ENCODE results near the gene FAM200B.
A peak's percentile ranks its signal among the peaks of the same experiment; 100 is the strongest.

Gene FAM200B

GRCh38 chr4:15711762-15712161 is 30.1 kb downstream of the FAM200B start:
- DNase-seq (ENCODE audit: low spot score in 2 of 2) (no peak), ATAC-seq (replicated peaks; ENCODE audit: extremely low read depth, poor library complexity, severe bottlenecking) (no peak)
- no peaks in the 10 kb centered on the region for H3K9me3 Mint-ChIP-seq
- H3K4me1 Mint-ChIP-seq, result no peaks in the 10 kb centered on the region
- no peak overlapping the region for H3K4me3 Mint-ChIP-seq
- H3K36me3 Mint-ChIP-seq (ENCODE audit: insufficient read depth), result no peaks in the 10 kb centered on the region
- H3K27ac Mint-ChIP-seq (ENCODE audit: low read depth), result no peak overlapping the region
- peaks cover 2% of the 10 kb centered on the region for H3K27me3 Mint-ChIP-seq

DNA sequence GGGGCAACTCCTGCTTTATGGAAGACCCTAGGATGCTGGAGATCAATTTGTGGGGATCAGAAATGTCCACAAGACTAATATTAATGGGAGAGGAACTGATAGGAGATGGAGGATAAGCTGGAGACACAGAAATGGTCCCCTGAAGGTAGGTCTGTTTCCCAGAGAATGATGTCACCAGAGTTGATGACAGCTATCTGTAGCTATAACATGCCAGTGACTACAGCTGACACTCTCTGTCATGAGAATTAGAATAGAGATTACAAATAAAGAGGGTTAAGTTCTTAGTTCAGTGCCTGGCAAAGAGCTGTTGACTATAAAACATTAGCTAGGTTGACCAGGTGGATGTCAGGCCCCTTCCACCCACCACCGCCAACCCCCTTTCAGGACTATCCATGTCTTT is 30.6 kb downstream of the FAM200B start:
- Mint-ChIP-seq H3K4me1 (no peaks in the 10 kb centered on the region), H3K36me3 (ENCODE audit: insufficient read depth) (no peaks in the 10 kb centered on the region), H3K4me3 (no peak overlapping the region), H3K9me3 (no peaks in the 10 kb centered on the region), H3K27ac (ENCODE audit: low read depth) (no peak overlapping the region), H3K27me3 (peaks cover 6% of the 10 kb centered on the region)
- DNase-seq (ENCODE audit: low spot score in 2 of 2) (no peak), ATAC-seq (replicated peaks; ENCODE audit: extremely low read depth, poor library complexity, severe bottlenecking) (no peak)

DNA sequence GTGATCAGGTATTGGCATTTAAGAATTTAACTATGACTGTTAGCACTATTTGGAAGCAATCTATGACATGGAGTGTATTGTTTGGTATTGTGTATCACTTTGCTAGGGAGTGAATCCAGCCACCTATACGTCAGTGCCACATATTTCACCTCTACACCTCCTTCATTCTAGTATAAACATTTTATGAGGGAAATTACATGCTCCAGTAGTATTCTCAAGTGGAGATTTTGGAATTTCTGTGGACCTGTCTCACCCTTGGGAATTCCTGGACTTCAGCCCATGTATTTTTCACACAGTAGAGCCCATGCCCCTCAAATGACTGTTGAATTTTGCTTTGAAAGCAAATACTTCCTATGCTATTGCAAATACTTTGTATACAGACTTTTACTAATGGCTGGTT is 32.5 kb downstream of the FAM200B start:
- H3K9me3 Mint-ChIP-seq, result no peaks in the 10 kb centered on the region
- H3K27ac Mint-ChIP-seq (ENCODE audit: low read depth), result no peak overlapping the region
- ATAC-seq (replicated peaks; ENCODE audit: extremely low read depth, poor library complexity, severe bottlenecking) (no peak), DNase-seq (ENCODE audit: low spot score in 2 of 2) (no peak)
- H3K4me1 Mint-ChIP-seq, result no peaks in the 10 kb centered on the region
- no peak overlapping the region for H3K4me3 Mint-ChIP-seq
- no peaks in the 10 kb centered on the region for H3K36me3 Mint-ChIP-seq (ENCODE audit: insufficient read depth)
- H3K27me3 Mint-ChIP-seq, result peaks cover 9% of the 10 kb centered on the region

DNA sequence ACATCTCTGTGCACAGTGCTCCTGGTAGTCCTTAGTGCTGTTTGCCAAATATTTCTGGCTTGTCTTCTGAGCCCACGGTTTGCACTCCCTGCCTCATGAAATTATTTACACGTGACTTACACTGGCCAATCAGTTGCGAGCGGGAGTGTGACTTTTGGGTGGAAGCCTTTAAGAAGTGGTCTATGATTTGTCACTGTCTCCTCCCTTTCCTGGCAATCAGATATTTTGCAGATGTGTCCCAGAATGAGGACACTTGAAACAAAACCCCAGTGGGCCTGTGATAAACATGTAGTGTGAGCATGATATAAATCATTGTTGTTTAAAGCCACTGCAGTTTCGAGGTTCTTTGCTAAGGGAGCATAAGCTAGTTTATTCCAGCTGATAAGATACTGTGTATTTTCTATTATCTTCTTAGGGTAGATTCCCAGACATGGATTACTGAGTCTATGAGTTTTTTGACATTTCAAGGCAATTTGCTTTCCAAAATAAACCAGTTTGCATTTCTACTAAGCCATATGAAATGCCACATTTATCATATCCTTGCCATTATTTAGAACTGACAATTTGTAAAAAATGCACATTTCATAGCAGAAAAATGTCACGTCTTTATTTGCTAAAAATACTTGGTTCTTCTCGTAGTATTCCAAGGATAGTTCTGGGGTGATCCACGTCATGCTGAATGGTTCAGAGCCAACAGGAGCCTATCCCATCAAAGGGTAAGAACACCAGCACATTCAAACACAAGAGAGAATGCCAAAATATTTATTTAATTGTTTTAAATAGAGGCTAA is 33.2 kb downstream of the FAM200B start:
- H3K9me3 Mint-ChIP-seq, result no peaks in the 10 kb centered on the region
- H3K36me3 Mint-ChIP-seq (ENCODE audit: insufficient read depth), result no peaks in the 10 kb centered on the region
- no peak overlapping the region for H3K4me3 Mint-ChIP-seq
- H3K27ac Mint-ChIP-seq (ENCODE audit: low read depth), result no peak overlapping the region
- no peaks in the 10 kb centered on the region for H3K4me1 Mint-ChIP-seq
- ATAC-seq (replicated peaks; ENCODE audit: extremely low read depth, poor library complexity, severe bottlenecking) (no peak), DNase-seq (ENCODE audit: low spot score in 2 of 2) (no peak)
- H3K27me3 Mint-ChIP-seq, result peaks cover 9% of the 10 kb centered on the region

- H3K36me3 Mint-ChIP-seq (ENCODE audit: insufficient read depth), result no peaks in the 10 kb centered on the region
- ATAC-seq (replicated peaks; ENCODE audit: extremely low read depth, poor library complexity, severe bottlenecking) (no peak), DNase-seq (ENCODE audit: low spot score in 2 of 2) (no peak)
- no peaks in the 10 kb centered on the region for H3K9me3 Mint-ChIP-seq
- H3K27ac Mint-ChIP-seq (ENCODE audit: low read depth), result no peak overlapping the region
- H3K4me3 Mint-ChIP-seq, result no peak overlapping the region
- no peaks in the 10 kb centered on the region for H3K4me1 Mint-ChIP-seq
- peaks cover 9% of the 10 kb centered on the region for H3K27me3 Mint-ChIP-seq
These were observed 34.5 kb downstream of the FAM200B start for GRCh38 chr4:15716115-15716514.

- H3K27me3 Mint-ChIP-seq, result peaks cover 9% of the 10 kb centered on the region
- H3K27ac Mint-ChIP-seq (ENCODE audit: low read depth), result no peak overlapping the region
- no peak overlapping the region for H3K4me3 Mint-ChIP-seq
- no peaks in the 10 kb centered on the region for H3K9me3 Mint-ChIP-seq
- no peak for ATAC-seq (replicated peaks; ENCODE audit: extremely low read depth, poor library complexity, severe bottlenecking)
- no peak for DNase-seq (ENCODE audit: low spot score in 2 of 2)
- no peaks in the 10 kb centered on the region for H3K36me3 Mint-ChIP-seq (ENCODE audit: insufficient read depth)
- no peaks in the 10 kb centered on the region for H3K4me1 Mint-ChIP-seq
These were observed 35.5 kb downstream of the FAM200B start for GRCh38 chr4:15717086-15717485.

DNA sequence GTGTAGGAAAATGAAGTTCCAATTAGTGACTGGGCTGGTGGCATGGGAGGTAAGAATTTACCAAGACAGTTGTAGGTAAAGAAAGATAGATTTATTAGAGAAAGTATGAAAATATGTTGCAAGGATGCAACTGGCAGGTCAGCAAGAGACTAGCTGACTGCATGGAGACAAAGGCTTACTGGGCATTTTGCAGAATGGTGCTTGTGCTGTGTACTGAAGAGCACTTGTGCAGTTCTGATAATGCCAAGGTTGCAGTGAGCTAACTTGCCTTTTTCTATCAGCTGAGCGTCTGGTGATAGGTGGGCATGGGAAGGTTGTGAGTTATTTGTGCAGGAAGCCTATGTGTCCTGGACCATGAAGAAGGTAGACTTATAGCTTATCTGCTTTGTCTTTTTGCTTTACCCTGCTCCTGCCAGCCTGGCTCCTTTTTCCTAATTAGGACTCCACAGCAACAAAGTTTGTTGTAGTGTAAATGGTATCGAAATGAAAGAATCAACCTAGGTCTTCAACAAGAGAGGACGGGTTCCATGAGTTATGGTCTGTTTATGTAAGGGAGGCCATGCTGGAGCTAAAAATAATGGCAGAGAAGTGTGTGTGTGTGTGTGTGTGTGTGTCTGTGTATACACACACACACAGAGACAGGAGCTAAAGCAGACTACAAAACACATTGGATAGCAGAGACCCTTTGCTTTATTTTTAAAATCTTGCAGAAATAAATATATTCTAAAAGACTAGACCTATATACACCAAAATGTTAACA is 36.2 kb downstream of the FAM200B start:
- H3K9me3 Mint-ChIP-seq, result no peaks in the 10 kb centered on the region
- H3K4me1 Mint-ChIP-seq, result no peaks in the 10 kb centered on the region
- no peak overlapping the region for H3K4me3 Mint-ChIP-seq
- no peak for DNase-seq (ENCODE audit: low spot score in 2 of 2)
- no peaks in the 10 kb centered on the region for H3K36me3 Mint-ChIP-seq (ENCODE audit: insufficient read depth)
- H3K27me3 Mint-ChIP-seq, result peaks cover 9% of the 10 kb centered on the region
- no peak overlapping the region for H3K27ac Mint-ChIP-seq (ENCODE audit: low read depth)
- no peak for ATAC-seq (replicated peaks; ENCODE audit: extremely low read depth, poor library complexity, severe bottlenecking)

- DNase-seq (ENCODE audit: low spot score in 2 of 2), result no peak
- no peak for ATAC-seq (replicated peaks; ENCODE audit: extremely low read depth, poor library complexity, severe bottlenecking)
- Mint-ChIP-seq H3K27me3 (peaks cover 9% of the 10 kb centered on the region), H3K36me3 (ENCODE audit: insufficient read depth) (no peaks in the 10 kb centered on the region), H3K4me1 (no peaks in the 10 kb centered on the region), H3K9me3 (no peaks in the 10 kb centered on the region), H3K27ac (ENCODE audit: low read depth) (no peak overlapping the region), H3K4me3 (no peak overlapping the region)
These were observed 36.8 kb downstream of the FAM200B start for GRCh38 chr4:15718465-15718864.

DNA sequence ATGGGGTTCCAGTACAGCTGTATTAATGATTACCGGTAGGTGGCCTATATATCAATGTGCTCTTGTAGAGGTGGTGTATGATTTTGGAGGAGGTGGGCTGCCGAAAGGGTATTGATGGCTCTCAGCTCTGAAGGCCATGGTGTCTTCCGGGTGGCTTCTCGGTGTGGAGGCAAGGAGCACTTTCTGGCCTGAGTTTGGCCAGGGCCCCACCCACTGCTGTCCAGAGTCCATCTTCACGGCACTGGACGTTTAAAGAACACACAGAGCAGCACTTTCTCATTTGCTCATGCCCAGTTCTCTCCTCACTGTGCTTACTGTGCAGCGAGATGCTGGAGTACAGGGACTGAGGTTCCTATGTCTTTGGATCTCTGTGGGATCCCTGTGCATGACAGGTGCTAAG is 37.3 kb downstream of the FAM200B start:
- no peak overlapping the region for H3K4me3 Mint-ChIP-seq
- H3K4me1 Mint-ChIP-seq, result no peaks in the 10 kb centered on the region
- H3K27me3 Mint-ChIP-seq, result peaks cover 9% of the 10 kb centered on the region
- ATAC-seq (replicated peaks; ENCODE audit: extremely low read depth, poor library complexity, severe bottlenecking) (no peak), DNase-seq (ENCODE audit: low spot score in 2 of 2) (no peak)
- no peaks in the 10 kb centered on the region for H3K9me3 Mint-ChIP-seq
- no peak overlapping the region for H3K27ac Mint-ChIP-seq (ENCODE audit: low read depth)
- no peaks in the 10 kb centered on the region for H3K36me3 Mint-ChIP-seq (ENCODE audit: insufficient read depth)

- Mint-ChIP-seq H3K4me1 (no peaks in the 10 kb centered on the region), H3K27ac (ENCODE audit: low read depth) (no peak overlapping the region), H3K36me3 (ENCODE audit: insufficient read depth) (no peaks in the 10 kb centered on the region), H3K9me3 (no peaks in the 10 kb centered on the region), H3K4me3 (no peak overlapping the region), H3K27me3 (peaks cover 9% of the 10 kb centered on the region)
- DNase-seq (ENCODE audit: low spot score in 2 of 2), result no peak
- ATAC-seq (replicated peaks; ENCODE audit: extremely low read depth, poor library complexity, severe bottlenecking), result no peak
These were observed 37.9 kb downstream of the FAM200B start for GRCh38 chr4:15719506-15719905.

- no peak for DNase-seq (ENCODE audit: low spot score in 2 of 2)
- ATAC-seq (replicated peaks; ENCODE audit: extremely low read depth, poor library complexity, severe bottlenecking), result no peak
- Mint-ChIP-seq H3K27ac (ENCODE audit: low read depth) (no peak overlapping the region), H3K9me3 (no peaks in the 10 kb centered on the region), H3K27me3 (peaks cover 9% of the 10 kb centered on the region), H3K4me3 (no peak overlapping the region), H3K36me3 (ENCODE audit: insufficient read depth) (no peaks in the 10 kb centered on the region), H3K4me1 (no peaks in the 10 kb centered on the region)
These were observed 39.2 kb downstream of the FAM200B start for GRCh38 chr4:15720851-15721250.

DNA sequence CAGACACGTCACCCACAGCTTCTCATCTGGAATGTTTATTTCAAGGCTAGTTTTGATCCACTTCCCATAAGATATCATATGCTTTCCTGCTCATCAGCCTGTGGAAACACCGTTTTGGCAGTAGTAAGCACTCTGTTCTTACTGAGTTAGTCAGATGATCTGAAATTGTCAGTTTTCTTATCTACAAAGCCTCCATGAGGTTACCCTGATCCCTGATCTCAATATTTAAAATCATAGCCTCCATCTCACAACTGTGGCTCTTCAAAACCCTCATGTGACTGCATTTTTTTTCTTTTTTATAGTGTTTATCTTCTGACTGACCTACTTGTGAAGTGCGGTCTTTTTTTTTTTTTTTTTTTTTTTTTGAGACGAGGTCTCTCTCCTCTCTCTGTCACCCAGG is 44.0 kb downstream of the FAM200B start:
- no peaks in the 10 kb centered on the region for H3K36me3 Mint-ChIP-seq (ENCODE audit: insufficient read depth)
- H3K4me3 Mint-ChIP-seq, result no peak overlapping the region
- DNase-seq (ENCODE audit: low spot score in 2 of 2) (no peak), ATAC-seq (replicated peaks; ENCODE audit: extremely low read depth, poor library complexity, severe bottlenecking) (peak; percentile 36)
- H3K27me3 Mint-ChIP-seq, result no peaks in the 10 kb centered on the region
- no peak overlapping the region for H3K27ac Mint-ChIP-seq (ENCODE audit: low read depth)
- H3K4me1 Mint-ChIP-seq, result no peaks in the 10 kb centered on the region
- H3K9me3 Mint-ChIP-seq, result no peaks in the 10 kb centered on the region

- Mint-ChIP-seq H3K4me1 (no peaks in the 10 kb centered on the region), H3K4me3 (no peak overlapping the region), H3K27ac (ENCODE audit: low read depth) (no peak overlapping the region), H3K27me3 (peaks cover 4% of the 10 kb centered on the region), H3K36me3 (ENCODE audit: insufficient read depth) (peaks cover 2% of the 10 kb centered on the region), H3K9me3 (no peaks in the 10 kb centered on the region)
- peak in 1 of 2 donors; percentile 19 for DNase-seq (ENCODE audit: low spot score in 2 of 2)
- ATAC-seq (replicated peaks; ENCODE audit: extremely low read depth, poor library complexity, severe bottlenecking), result peak; percentile 46
These were observed 48.4 kb downstream of the FAM200B start for GRCh38 chr4:15729910-15730533.

Data from central memory CD8-positive, alpha-beta T cell (primary cell).